Vagina (tissue), 2 donors: ENCODE measurements around the gene NBPF26.
"Not testable (repeated sequence)": the region's sequence is repeated elsewhere in the genome, so short reads cannot be mapped to it uniquely, and the experiment has no call there.

ENCODE experiments used
- CTCF ChIP-seq, 3 experiments: fragments of 450-650 bp in 2 of 3; fragments of 200-600 bp in 1 of 3; sonication (generic) in 1 of 3; IDR thresholded peaks; one replicate each; pipeline ENCODE4 v1.5.1; 2017 to 2019; ENCODE audit warnings: antibody characterized with exemption in 3 of 3, mild to moderate bottlenecking in 2 of 3, moderate library complexity in 2 of 3
- POLR2A ChIP-seq, 2 donors: fragments of 450-650 bp; IDR thresholded peaks; one replicate each; pipeline ENCODE4 v1.6.1; 2017; ENCODE audit warnings: antibody characterized with exemption in 2 of 2, mild to moderate bottlenecking in 2 of 2, moderate library complexity in 2 of 2

DNA sequence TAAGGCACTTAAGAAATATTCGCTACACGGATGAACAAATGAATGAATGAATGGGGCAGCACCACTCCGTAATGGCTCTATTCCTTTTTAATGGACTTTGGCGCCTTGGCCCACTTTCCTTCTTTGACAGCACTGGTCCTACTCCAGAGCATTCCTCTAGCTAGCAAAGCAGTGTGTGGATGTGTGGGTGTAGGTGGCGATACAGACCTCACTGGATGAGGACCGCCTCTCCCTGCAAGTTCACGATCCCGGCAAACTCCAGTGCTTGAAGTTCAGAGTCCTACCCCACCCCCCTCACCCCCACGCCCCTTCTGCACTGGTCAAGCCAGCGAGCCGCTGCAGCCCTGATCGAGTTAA lies 409 bp upstream of the NBPF26 start:
- TF ChIP-seq CTCF, POLR2A (IDR thresholded peaks at IDR 0.05): not testable (repeated sequence)
